Liver (tissue), 9 donors: ENCODE data around the gene TPRN. TPM values are rescaled to one million over a fixed set of nuclear protein-coding genes. Genes with fewer than 3 reads are reported as not detected.

Source experiments
- DNase-seq: peaks from one replicate; pipeline ENCODE4 v3.0.0-alpha.2; 2017; ENCODE audit warnings: low spot score
- H3K27ac ChIP-seq, 2 donors: one replicate each; pipeline ENCODE4 v1.7.0; 2013; ENCODE audit warnings: inconsistent platforms in 2 of 2, low read length in 2 of 2, control low read depth in 1 of 2, low read depth in 1 of 2, mild to moderate bottlenecking in 1 of 2
- H3K27me3 ChIP-seq, 4 donors: one replicate each; pipeline versions ENCODE4 v1.6.1 to v1.7.0; 2013; ENCODE audit warnings: low read length in 3 of 4, inconsistent platforms in 1 of 4, mild to moderate bottlenecking in 1 of 4, moderate library complexity in 1 of 4; ENCODE audit not compliant: control insufficient read depth in 4 of 4, insufficient read depth in 4 of 4
- H3K36me3 ChIP-seq, 4 donors: one replicate each; pipeline versions ENCODE4 v1.6.1 to v1.7.0; 2013; ENCODE audit warnings: low read length in 3 of 4, mild to moderate bottlenecking in 3 of 4, low read depth in 1 of 4, moderate library complexity in 1 of 4; ENCODE audit not compliant: control insufficient read depth in 4 of 4, insufficient read depth in 3 of 4
- H3K4me1 ChIP-seq, 4 donors: one replicate each; pipeline versions ENCODE4 v1.6.1 to v1.7.0; 2013; ENCODE audit warnings: low read length in 3 of 4, mild to moderate bottlenecking in 3 of 4, moderate library complexity in 1 of 4; ENCODE audit not compliant: control insufficient read depth in 4 of 4, insufficient read depth in 4 of 4
- H3K4me3 ChIP-seq, 3 donors: one replicate each; pipeline versions ENCODE4 v1.6.1 to v1.7.0; 2013; ENCODE audit warnings: low read length in 3 of 3, control low read depth in 1 of 3, low read depth in 1 of 3, mild to moderate bottlenecking in 1 of 3
- H3K9ac ChIP-seq, 2 donors: one replicate each; pipeline ENCODE4 v1.7.0; 2013; ENCODE audit warnings: low read length in 2 of 2, mild to moderate bottlenecking in 2 of 2, moderate library complexity in 2 of 2, control low read depth in 1 of 2, low read depth in 1 of 2
- H3K9me3 ChIP-seq, 4 donors: one replicate each; pipeline versions ENCODE4 v1.6.1 to v1.7.0; 2013; ENCODE audit warnings: low read length in 3 of 4; ENCODE audit not compliant: control insufficient read depth in 4 of 4
- CTCF ChIP-seq: fragments of 150-350 bp; IDR thresholded peaks from 2 replicates; pipeline ENCODE4 v1.5.1; 2017; ENCODE audit warnings: improper control_type of control experiment, low read depth, low read length; ENCODE audit not compliant: missing input control
- EGR1 ChIP-seq, 2 donors: IDR thresholded peaks; 2 replicates each; pipeline ENCODE4 v1.6.1; 2016 to 2018; ENCODE audit warnings: antibody characterized with exemption in 2 of 2, low read depth in 2 of 2
- FOXA1 ChIP-seq: IDR thresholded peaks from 2 replicates; pipeline ENCODE4 v1.6.1; 2016; ENCODE audit warnings: antibody characterized with exemption
- FOXA2 ChIP-seq: IDR thresholded peaks from 2 replicates; pipeline ENCODE4 v1.6.1; 2016; ENCODE audit warnings: antibody characterized with exemption
- GABPA ChIP-seq, 2 donors: IDR thresholded peaks in 1 of 2; conservative IDR thresholded peaks in 1 of 2; 2 replicates each; pipeline ENCODE4 v1.6.1; 2016; ENCODE audit warnings: antibody characterized with exemption in 2 of 2, mild to moderate bottlenecking in 1 of 2, moderate library complexity in 1 of 2
- HNF4A ChIP-seq, 2 donors: conservative IDR thresholded peaks; 2 replicates each; pipeline ENCODE4 v1.6.1; 2016; ENCODE audit warnings: antibody characterized with exemption in 2 of 2, mild to moderate bottlenecking in 2 of 2
- HNF4G ChIP-seq: IDR thresholded peaks from 2 replicates; pipeline ENCODE4 v1.6.1; 2016; ENCODE audit warnings: antibody characterized with exemption
- JUND ChIP-seq, 2 donors: IDR thresholded peaks; 2 replicates each; pipeline ENCODE4 v1.6.1; 2016; ENCODE audit warnings: antibody characterized with exemption in 2 of 2
- MAX ChIP-seq: IDR thresholded peaks from 2 replicates; pipeline ENCODE4 v1.6.1; 2016; ENCODE audit warnings: antibody characterized with exemption
- NR2F2 ChIP-seq: IDR thresholded peaks from 2 replicates; pipeline ENCODE4 v1.6.1; 2016; ENCODE audit warnings: antibody characterized with exemption
- RAD21 ChIP-seq, 2 donors: IDR thresholded peaks; 2 replicates each; pipeline ENCODE4 v1.6.1; 2016; ENCODE audit warnings: antibody characterized with exemption in 2 of 2, mild to moderate bottlenecking in 2 of 2
- REST ChIP-seq: IDR thresholded peaks from 2 replicates; pipeline ENCODE4 v1.6.1; 2016; ENCODE audit warnings: antibody characterized with exemption, mild to moderate bottlenecking
- RXRA ChIP-seq, 2 donors: IDR thresholded peaks; 2 replicates each; pipeline ENCODE4 v1.6.1; 2017 to 2018; ENCODE audit warnings: antibody characterized with exemption in 2 of 2, mild to moderate bottlenecking in 1 of 2
- SP1 ChIP-seq: IDR thresholded peaks from 2 replicates; pipeline ENCODE4 v1.6.1; 2018; ENCODE audit warnings: antibody characterized with exemption, mild to moderate bottlenecking
- TAF1 ChIP-seq: conservative IDR thresholded peaks from 2 replicates; pipeline ENCODE4 v1.6.1; 2016; ENCODE audit warnings: antibody characterized with exemption, mild to moderate bottlenecking
- YY1 ChIP-seq: IDR thresholded peaks from 2 replicates; pipeline ENCODE4 v1.6.1; 2016; ENCODE audit warnings: antibody characterized with exemption, mild to moderate bottlenecking
- WGBS: extraction: QIAGEN DNeasy Blood & Tissue Kit; methylation state at CpG from one replicate; pipeline ENCODE4 v1.1.7; 2013; 5-methylcytosine and 5-hydroxymethylcytosine counted together
- polyA plus RNA-seq, 2 donors: library from polyadenylated mRNA; stranded (reverse) in 1 of 2; unstranded in 1 of 2; fragments of 200-250 nt in 1 of 2; fragments of >200 nt in 1 of 2; fragmentation: Nextera tagmentation in 1 of 2; extraction: Ambion mirVana in 1 of 2; gene quantifications; one replicate each; pipeline versions ENCODE4 v1.2.1 to v1.2.3, GENCODE V29; 2013 to 2015
- total RNA-seq, 2 donors: library from RNA; depleted of rRNA; stranded (reverse); fragments of >200 nt; gene quantifications; one replicate each; pipeline ENCODE4 v1.2.3, GENCODE V29; 2014
- TF ChIP-seq, protein P1 (sequence below): IDR thresholded peaks from 2 replicates; pipeline ENCODE4 v1.6.1; 2016; ENCODE audit warnings: antibody characterized with exemption
- TF ChIP-seq, protein P2 (sequence below): IDR thresholded peaks from 2 replicates; pipeline ENCODE4 v1.6.1; 2016; ENCODE audit warnings: antibody characterized with exemption
- donor health status: healthy.
- donor health status: healthy.
- donor health status: healthy.
- donor health status: healthy.
- donor health status: healthy.

TPRN gene
- total and polyA plus RNA-seq, 4 donors = 5.4 to 20.1 (median 11.1) TPM

DNA sequence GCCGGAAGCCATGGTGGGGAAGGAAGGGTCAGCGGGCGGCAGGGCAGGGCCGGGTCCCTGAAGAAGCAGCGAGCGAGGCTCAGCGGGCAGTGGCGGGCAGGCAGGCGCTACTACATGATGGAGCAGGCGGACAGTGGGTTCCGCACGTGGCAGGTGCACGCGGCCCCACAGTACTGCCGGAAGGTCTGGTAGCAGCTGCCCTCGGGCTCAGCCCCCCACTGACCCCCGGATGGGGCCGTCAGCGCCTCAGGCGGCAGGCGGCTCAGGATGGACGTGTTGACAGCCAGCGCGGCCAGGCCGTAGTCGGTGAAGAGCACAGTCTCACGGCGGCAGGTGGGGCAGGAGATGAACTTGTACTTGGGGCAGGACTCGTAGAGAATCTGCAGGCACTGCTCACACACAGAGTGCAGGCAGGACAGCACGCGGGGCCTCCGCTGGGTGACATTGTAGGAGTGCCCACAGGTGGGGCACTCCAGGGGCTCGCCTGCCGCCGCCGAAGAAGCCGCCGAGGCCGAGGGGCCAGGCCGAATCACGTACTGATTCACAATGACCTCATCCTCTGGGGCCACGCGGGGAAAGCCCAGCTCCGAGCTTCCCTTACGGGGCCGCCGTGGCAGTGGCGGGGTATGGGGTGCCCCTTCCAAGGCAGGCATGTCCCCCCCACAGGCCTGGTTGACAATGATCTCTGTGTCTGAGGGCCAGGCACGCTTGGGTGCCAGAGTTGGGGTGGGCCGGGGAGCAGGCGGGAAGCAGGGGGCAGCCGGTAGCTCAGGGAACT is 20.0 kb upstream of the TPRN start:
- Histone ChIP-seq H3K27me3 (no peaks in the 10 kb centered on the region), H3K9me3 (no peaks in the 10 kb centered on the region), H3K4me1 (peaks cover 10 to 30% (median 19%) of the 10 kb centered on the region in 4 donors), H3K9ac (no peak overlapping the region), H3K36me3 (peaks cover 0 to 3% (median under 1%) of the 10 kb centered on the region in 4 donors), H3K4me3 (no peak overlapping the region), H3K27ac (no peak overlapping the region)
- no peak for DNase-seq
- no peak for TF ChIP-seq REST
- no peak for TF ChIP-seq SP1
- no peak for TF ChIP-seq JUND (IDR thresholded peaks at IDR 0.05)
- no peak for TF ChIP-seq YY1
- no peak for TF ChIP-seq FOXA2
- no peak for TF ChIP-seq RXRA (IDR thresholded peaks at IDR 0.05)
- no peak for TF ChIP-seq TAF1
- no peak for TF ChIP-seq HNF4G
- no peak for TF ChIP-seq GABPA (IDR thresholded peaks at IDR 0.05 in 1 of 2, conservative IDR thresholded peaks at IDR 0.05 in 1 of 2)
- TF ChIP-seq EGR1 (IDR thresholded peaks at IDR 0.05; ENCODE audit: low read depth in 2 of 2) = no peak
- TF ChIP-seq MAX = no peak
- no peak for TF ChIP-seq HNF4A (conservative IDR thresholded peaks at IDR 0.05)
- TF ChIP-seq, protein P1, sequence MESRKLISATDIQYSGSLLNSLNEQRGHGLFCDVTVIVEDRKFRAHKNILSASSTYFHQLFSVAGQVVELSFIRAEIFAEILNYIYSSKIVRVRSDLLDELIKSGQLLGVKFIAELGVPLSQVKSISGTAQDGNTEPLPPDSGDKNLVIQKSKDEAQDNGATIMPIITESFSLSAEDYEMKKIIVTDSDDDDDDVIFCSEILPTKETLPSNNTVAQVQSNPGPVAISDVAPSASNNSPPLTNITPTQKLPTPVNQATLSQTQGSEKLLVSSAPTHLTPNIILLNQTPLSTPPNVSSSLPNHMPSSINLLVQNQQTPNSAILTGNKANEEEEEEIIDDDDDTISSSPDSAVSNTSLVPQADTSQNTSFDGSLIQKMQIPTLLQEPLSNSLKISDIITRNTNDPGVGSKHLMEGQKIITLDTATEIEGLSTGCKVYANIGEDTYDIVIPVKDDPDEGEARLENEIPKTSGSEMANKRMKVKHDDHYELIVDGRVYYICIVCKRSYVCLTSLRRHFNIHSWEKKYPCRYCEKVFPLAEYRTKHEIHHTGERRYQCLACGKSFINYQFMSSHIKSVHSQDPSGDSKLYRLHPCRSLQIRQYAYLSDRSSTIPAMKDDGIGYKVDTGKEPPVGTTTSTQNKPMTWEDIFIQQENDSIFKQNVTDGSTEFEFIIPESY = no peak
- TF ChIP-seq CTCF = no peak
- TF ChIP-seq, protein P2, sequence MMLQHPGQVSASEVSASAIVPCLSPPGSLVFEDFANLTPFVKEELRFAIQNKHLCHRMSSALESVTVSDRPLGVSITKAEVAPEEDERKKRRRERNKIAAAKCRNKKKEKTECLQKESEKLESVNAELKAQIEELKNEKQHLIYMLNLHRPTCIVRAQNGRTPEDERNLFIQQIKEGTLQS = no peak
- no peak for TF ChIP-seq NR2F2
- no peak for TF ChIP-seq RAD21 (IDR thresholded peaks at IDR 0.05)
- TF ChIP-seq FOXA1 = no peak
- 97% methylated on average over 52 of the region's 52 CpGs for WGBS
